Heart left ventricle (tissue), 13 donors: ENCODE data around the gene SVEP1.

ENCODE experiments used
- POLR2A ChIP-seq, 2 donors: fragments of 450-650 bp; IDR thresholded peaks; one replicate each; pipeline ENCODE4 v1.6.1; 2017; ENCODE audit warnings: antibody characterized with exemption in 2 of 2, mild to moderate bottlenecking in 2 of 2, moderate library complexity in 2 of 2
- TF ChIP-seq, protein P1 (sequence below), 12 donors: fragments of 200-600 bp; sonication (generic) in 4 of 12; IDR thresholded peaks; one replicate each; pipeline versions ENCODE4 v1.5.0 to v1.8.0; 2018 to 2022; ENCODE audit warnings: antibody characterized with exemption in 12 of 12, mild to moderate bottlenecking in 5 of 12
- donor health status: ischemic (EF 13 %, LVEDD 7.1; RV severe dilation, severe dysfunction).
- donor health status: DM: no; HTN: yes; CAD: no.
- donor health status: DM: no; HTN: no; CAD: no.
- donor health status: ischemic (EF 25% LVEDD 6.9; RV normal size, moderate dysfunction).
- donor health status: ischemic (EF 25% LVEDD 5.7; RV mildly dilated, moderate dysfunction).
- donor health status: ischemic (EF 35%, LVEDD 5.7; RV mildly dilated, moderate dysfunction).
- donor health status: nonischemic (EF 11% LVEDD 7.7; RV severe dilation, severe dysfunction).
- donor health status: DM: yes; HTN: yes; CAD: no.
- donor health status: PGD.
- donor health status: ischemic (EF 29% LVEDD 5.4; RV normal size, mild dysfunction).
- donor health status: nonischemic (EF 23%, LVEDD 6.1; RV moderate dilation, normal function).

DNA sequence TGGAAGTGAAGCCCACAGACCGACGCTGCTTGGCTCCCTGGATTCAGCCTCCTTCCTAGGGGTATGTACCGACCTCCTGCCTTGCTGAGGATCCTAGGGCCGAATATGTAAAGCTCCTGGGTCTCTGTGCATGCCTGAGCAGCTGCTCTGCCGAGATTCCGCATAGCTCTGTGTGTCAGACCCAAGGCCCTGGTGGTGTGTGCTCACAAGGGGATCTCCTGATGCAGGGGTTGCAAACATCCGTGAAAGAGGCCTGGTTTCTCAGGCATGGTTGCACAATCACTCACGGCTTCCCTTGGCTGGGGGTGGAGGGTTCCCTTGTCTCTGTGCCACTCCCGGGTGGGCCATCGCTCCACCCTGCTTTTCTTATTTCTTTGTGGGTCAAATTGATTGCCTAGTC lies 19.9 kb upstream of the SVEP1 start:
- TF ChIP-seq, protein P1, sequence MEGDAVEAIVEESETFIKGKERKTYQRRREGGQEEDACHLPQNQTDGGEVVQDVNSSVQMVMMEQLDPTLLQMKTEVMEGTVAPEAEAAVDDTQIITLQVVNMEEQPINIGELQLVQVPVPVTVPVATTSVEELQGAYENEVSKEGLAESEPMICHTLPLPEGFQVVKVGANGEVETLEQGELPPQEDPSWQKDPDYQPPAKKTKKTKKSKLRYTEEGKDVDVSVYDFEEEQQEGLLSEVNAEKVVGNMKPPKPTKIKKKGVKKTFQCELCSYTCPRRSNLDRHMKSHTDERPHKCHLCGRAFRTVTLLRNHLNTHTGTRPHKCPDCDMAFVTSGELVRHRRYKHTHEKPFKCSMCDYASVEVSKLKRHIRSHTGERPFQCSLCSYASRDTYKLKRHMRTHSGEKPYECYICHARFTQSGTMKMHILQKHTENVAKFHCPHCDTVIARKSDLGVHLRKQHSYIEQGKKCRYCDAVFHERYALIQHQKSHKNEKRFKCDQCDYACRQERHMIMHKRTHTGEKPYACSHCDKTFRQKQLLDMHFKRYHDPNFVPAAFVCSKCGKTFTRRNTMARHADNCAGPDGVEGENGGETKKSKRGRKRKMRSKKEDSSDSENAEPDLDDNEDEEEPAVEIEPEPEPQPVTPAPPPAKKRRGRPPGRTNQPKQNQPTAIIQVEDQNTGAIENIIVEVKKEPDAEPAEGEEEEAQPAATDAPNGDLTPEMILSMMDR (IDR thresholded peaks at IDR 0.05), result no peak
- no peak for TF ChIP-seq POLR2A (IDR thresholded peaks at IDR 0.05)
